PC-3 (cell line): ENCODE measurements around the gene RIPOR3.

ENCODE experiments used
- CTCF ChIP-seq: fragments of 300-600 bp; sonication (generic); conservative IDR thresholded peaks from 2 replicates; pipeline ENCODE4 v1.5.1; 2017; ENCODE audit warnings: antibody characterized with exemption, low read depth, mild to moderate bottlenecking, low read length
- EZH2 ChIP-seq: fragments of 300-600 bp; sonication (generic); IDR thresholded peaks from one replicate; pipeline ENCODE4 v1.6.1; 2017; ENCODE audit warnings: antibody characterized with exemption, mild to moderate bottlenecking, low read length; ENCODE audit not compliant: unreplicated experiment
- EZH2phosphoT487 ChIP-seq: fragments of 300-600 bp; sonication (generic); IDR thresholded peaks from 2 replicates; pipeline ENCODE4 v1.6.1; 2018; ENCODE audit warnings: mild to moderate bottlenecking, antibody characterized with exemption, low read length, borderline replicate concordance

- TF ChIP-seq CTCF = no peak
- TF ChIP-seq EZH2 = no peak
- TF ChIP-seq EZH2phosphoT487 = no peak
These were observed 18.2 kb downstream of the RIPOR3 start for GRCh38 chr20:50673146-50673465.
